Adipose tissue (tissue), 3 donors: ENCODE results near the gene CCDC170. TPM values are rescaled to one million over a fixed set of nuclear protein-coding genes. Genes with fewer than 3 reads are reported as not detected.
A peak's percentile ranks its signal among the peaks of the same experiment; 100 is the strongest.
"Not testable (repeated sequence)": the region's sequence is repeated elsewhere in the genome, so short reads cannot be mapped to it uniquely, and the experiment has no call there.

Source experiments
- H3K27ac ChIP-seq: one replicate; pipeline ENCODE4 v1.5.1; 2013; ENCODE audit warnings: low read depth, low read length
- WGBS, 3 donors: extraction: QIAGEN DNeasy Blood & Tissue Kit; methylation state at CpG; one replicate each; pipeline ENCODE4 v1.1.7; 2013; 5-methylcytosine and 5-hydroxymethylcytosine counted together
- polyA plus RNA-seq, 3 donors: library from polyadenylated mRNA; stranded (reverse); fragments of 200-250 nt; gene quantifications; one replicate each; pipeline ENCODE4 v1.2.3, GENCODE V29; 2013
- donor health status: healthy with polysubstance abuse.
- donor health status: Bipolar disorder and iron deficiency.
- donor health status: healthy.

CCDC170 gene
- polyA plus RNA-seq: under 1 TPM; 0.05 to 0.45 (median 0.22) TPM

DNA sequence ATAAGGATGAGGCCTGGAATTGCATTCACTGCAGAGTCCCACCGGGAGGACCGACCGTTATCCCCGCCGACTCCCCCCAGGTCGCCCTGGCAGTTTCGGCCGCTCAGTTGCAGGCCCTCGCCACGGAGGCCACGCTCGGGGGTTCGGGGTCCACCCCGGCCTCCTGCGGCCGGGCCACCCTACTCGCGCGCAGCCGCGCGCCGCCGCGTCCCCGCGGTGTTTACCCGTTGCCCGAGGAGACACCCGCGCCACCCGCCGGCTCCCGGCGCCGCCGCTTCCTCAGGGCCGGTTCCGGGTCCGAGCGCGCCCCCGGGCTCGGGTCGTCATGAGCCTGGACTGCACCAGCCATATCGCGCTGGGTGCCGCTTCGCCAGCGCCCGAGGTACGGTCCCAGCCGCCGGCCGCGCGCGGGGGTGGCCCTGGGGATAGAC lies at the start of gene CCDC170:
Gene CCDC170, plus strand, starts transcription at position 214 of the 431 bp plus-strand sequence. Its CDS starts 112 bp downstream, at position 326.
- H3K27ac ChIP-seq: no peak within 1 kb of the TSS
- WGBS, 3 donors: 0 to 1% (median 0%) methylated on average over 44 to 58 of the region's 58 CpGs

GRCh38 chr6:151445482-151445881 lies 48.3 kb upstream of the CCDC170 start:
- 28 to 33% (median 28%) methylated on average over 5 of the region's 5 CpGs for WGBS, 3 donors
- H3K27ac ChIP-seq: no peak overlapping the region

DNA sequence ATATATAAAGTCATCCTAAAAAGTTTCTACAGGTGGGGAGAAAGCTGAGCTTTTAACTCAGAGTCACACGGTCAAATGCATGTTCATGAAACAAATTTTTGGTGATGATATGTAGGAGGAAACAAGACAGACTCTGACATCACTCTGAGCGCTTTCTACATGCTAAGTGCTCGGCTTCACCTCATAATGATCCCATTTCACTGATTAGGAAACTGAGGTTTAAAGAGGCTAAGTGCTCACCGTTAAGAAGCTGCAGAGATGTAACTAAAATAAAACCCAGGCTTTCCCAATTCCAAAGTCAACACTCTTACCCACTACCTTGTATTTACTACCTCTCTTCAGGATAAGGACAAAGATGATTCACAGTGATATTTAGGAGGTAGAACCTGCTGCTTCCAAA lies 46.6 kb upstream of the CCDC170 start:
- H3K27ac ChIP-seq: peak overlapping the region; percentile 52
- WGBS, 3 donors: 93 to 94% (median 94%) methylated on average over 4 of the region's 4 CpGs

- WGBS, 3 donors: 93 to 97% (median 96%) methylated on average over 12 of the region's 12 CpGs
- no peak overlapping the region for H3K27ac ChIP-seq
Measured at GRCh38 chr6:151448623-151449022, 45.2 kb upstream of the CCDC170 start.

GRCh38 chr6:151450928-151451327 lies 42.9 kb upstream of the CCDC170 start:
- H3K27ac ChIP-seq: not testable (repeated sequence)
- WGBS, 3 donors: 51 to 63% (median 57%) methylated on average over 4 to 6 of the region's 6 CpGs

DNA sequence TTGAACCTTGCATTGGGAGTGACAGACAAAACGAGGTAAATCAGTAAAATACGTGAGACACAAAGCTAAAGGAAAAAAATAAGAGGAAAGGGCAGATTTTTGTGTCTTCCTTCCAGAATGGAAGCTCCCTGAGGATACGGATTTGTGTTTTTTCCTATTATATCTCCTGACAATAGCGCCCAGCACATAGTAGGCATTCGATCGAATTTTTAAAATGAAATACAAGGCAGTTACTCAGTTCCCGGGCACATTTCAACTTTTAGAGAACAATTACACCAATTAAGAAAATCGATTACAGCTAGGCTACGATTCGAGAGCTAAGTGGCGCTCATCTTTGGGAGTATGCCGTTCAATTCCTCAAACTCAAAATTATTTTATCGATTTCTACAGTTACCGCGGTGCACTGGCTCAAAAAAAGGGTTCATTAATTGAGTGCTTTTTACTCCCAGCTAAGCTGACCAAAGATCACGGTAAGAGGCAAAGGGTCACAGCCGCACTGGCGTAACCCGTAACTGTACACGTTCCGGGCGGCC lies 42.3 kb upstream of the CCDC170 start:
- H3K27ac ChIP-seq: peak overlapping the region; percentile 53
- 0 to 1% (median 1%) methylated on average over 22 of the region's 22 CpGs for WGBS, 3 donors

DNA sequence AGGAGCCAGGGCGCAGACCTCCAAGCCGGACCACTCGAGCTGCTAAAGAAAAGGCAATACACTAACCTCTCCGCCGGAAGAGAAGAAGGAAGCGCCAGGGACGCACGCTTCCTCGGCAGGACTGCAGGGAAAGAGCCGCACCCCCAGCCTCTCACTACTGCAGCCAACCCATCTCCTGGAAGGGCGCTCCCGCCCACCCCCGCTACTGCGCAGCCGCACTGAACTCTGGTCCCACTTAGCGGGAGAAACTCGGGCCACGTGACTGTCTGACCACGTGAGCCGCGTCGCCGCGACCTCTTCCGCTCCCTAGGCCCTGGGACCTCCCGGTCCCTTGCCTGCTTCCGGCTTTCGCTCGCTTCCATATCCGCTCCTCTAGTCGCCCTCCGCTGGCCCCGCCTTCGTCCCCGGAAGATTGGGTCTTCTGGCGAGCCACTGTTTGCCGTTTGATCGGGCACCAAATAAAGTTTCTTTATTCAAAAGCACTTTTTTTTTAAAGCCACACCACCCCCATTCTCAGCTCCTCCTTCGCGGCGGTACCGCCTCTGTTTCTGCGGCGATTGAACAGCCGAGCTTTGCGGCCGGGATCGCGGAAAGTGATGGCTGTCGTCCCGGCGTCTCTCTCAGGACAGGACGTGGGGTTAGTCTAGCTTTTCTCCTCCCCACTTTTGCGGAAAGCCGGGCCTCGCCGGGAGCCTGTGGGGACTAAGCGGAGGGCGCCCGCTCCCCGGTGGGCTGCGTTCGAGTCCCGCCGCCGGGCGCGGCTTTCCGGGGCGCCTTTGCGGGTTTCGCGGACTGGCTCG lies 41.7 kb upstream of the CCDC170 start, which contains the start of gene RMND1:
Gene RMND1, minus strand, starts transcription at position 177 of the 800 bp plus-strand sequence. CDS start 6,315 bp downstream, outside the sequence.
- peak within 1 kb of the TSS; percentile 53 for H3K27ac ChIP-seq
- WGBS, 3 donors: 0 to 1% (median 0%) methylated on average over 73 to 74 of the region's 74 CpGs

- 0 to 1% (median 0%) methylated on average over 24 of the region's 24 CpGs for whole genome bisulfite sequencing, 3 donors
- H3K27ac ChIP-seq: no peak overlapping the region
Measured at GRCh38 chr6:151452750-151453427, 40.9 kb upstream of the CCDC170 start.

GRCh38 chr6:151455751-151456398 lies 37.9 kb upstream of the CCDC170 start:
- 45 to 85% (median 80%) methylated on average over 6 to 7 of the region's 10 CpGs for WGBS, 3 donors
- not testable (repeated sequence) for H3K27ac ChIP-seq

- no peak overlapping the region for H3K27ac ChIP-seq
- 72 to 88% (median 80%) methylated on average over 4 of the region's 4 CpGs for WGBS, 3 donors
Measured at GRCh38 chr6:151461673-151462072, 32.1 kb upstream of the CCDC170 start.

GRCh38 chr6:151464702-151465101 lies 29.1 kb upstream of the CCDC170 start:
- no peak overlapping the region for H3K27ac ChIP-seq

- H3K27ac ChIP-seq: no peak overlapping the region
- WGBS, 3 donors: 29 to 36% (median 35%) methylated on average over 16 of the region's 16 CpGs
Measured at GRCh38 chr6:151475653-151476523, 17.9 kb upstream of the CCDC170 start.

DNA sequence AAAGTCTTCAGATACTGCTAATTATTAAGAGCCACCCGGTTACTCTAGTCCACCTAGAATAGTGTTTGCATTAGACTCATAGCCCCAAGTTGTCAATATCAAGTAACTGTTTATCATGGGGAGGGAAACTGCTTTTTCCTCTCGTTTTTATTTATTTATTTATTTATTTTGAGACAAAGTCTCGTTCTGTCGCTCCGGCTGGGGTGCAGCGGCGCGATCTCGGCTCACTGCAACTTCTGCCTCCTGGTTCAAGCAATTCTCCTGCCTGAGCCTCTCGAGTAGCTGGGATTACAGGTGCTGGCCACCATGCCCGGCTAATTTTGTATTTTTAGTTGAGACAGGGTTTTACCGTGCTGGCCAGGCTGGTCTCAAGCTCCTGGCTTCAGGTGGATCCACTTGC lies 16.1 kb upstream of the CCDC170 start:
- no peak overlapping the region for H3K27ac ChIP-seq
- 94 to 98% (median 95%) methylated on average over 12 of the region's 12 CpGs for WGBS, 3 donors

DNA sequence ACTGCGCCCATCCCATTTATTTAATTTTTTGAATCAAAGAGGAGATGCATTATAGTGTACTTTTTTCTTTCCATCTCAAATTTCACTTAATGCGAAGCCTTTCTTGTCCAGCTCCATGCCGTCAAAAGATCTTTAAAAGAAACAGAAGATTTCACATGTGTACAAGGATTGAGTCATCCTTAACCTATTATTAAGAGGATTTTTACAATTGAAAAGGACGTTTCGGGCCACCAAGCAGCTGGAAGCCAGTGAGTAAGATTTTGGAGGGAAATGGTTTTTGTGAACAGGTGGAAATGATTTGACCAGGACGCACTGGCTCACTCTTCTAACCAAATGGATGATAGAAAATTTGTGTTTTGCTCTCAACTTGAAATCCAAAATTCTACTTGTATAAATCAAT lies 15.1 kb upstream of the CCDC170 start:
- H3K27ac ChIP-seq: no peak overlapping the region
- 83 to 93% (median 92%) methylated on average over 6 of the region's 6 CpGs for WGBS, 3 donors

DNA sequence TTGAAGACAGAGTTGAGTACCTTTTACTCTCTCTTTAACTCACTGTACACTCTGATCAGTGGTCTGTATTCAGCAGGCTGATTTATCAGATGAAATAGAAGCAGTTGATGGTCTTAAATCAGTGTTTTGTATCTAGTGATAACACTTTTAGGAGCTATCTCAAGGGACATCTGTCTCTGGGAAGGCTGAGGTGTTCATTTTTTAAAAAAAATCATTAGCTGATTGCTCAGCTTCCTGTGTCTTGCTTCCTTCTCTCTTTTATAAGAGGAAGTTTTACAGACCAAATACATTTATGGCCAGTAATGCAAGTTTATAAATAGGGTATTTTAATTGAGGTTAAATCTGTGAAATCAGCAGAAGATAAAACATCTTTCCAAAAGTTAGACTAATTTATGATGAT lies 12.0 kb upstream of the CCDC170 start:
- no peak overlapping the region for H3K27ac ChIP-seq

DNA sequence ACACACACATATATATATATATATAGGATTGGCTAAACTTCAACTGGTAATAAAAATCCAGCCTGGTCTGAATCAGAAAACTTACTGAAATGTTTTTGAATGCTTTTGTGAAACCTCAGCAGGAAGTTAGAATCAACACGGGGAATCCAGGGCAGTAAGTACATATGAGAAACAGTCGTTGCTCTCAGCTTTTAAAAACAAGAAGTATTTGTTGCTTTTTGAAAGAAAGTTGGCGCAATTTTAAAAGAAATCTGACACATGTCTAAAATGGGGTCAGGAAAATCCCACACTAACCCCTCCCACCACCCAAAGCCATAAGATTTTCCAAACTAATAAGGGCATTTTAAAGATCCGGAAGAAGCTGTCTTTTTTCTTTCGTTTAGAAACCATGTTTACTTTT lies 11.5 kb upstream of the CCDC170 start:
- H3K27ac ChIP-seq: no peak overlapping the region
- 20 to 52% (median 26%) methylated on average over 5 of the region's 5 CpGs for WGBS, 3 donors

DNA sequence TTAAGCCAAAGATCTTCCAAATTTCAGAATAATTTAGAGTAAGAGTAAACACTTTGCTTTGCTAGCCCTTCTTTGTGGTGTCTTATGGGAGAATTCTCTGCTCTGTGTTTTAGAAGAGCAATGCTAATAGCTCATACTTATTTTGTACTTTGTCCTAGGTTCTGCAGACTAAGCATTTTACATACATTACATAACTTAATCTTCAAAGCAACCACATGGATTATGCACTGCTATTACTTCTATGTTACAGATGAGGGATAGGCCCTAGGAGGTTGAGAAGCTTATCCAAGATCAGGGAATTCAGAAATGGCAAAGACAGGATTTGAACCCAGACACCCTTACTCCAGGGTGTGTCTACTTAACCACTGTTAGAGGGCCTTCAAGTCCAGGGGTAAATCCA lies 9.8 kb upstream of the CCDC170 start:
- no peak overlapping the region for H3K27ac ChIP-seq

GRCh38 chr6:151488226-151488625 lies 5.6 kb upstream of the CCDC170 start:
- WGBS, 3 donors: 42 to 62% (median 54%) methylated on average over 2 of the region's 2 CpGs
- no peak overlapping the region for H3K27ac ChIP-seq
